Stomach (tissue), 9 donors: ENCODE results near the gene CFAP54. TPM values are rescaled to one million over a fixed set of nuclear protein-coding genes. Genes with fewer than 3 reads are reported as not detected.

Experiments
- DNase-seq, 2 donors: peaks; one replicate each; pipeline versions ENCODE4 v3.0.0 to v3.0.0-alpha.2; 2013 to 2019
- H3K27ac ChIP-seq, 5 donors: fragments of 200-600 bp in 4 of 5; sonication (generic) in 4 of 5; one replicate each; pipeline ENCODE4 v1.5.1; 2013 to 2019; ENCODE audit warnings: mild to moderate bottlenecking in 1 of 5, moderate library complexity in 1 of 5
- H3K27me3 ChIP-seq, 3 donors: fragments of 200-600 bp; sonication (generic); one replicate each; pipeline ENCODE4 v1.5.1; 2017 to 2019; ENCODE audit warnings: mixed run types in 1 of 3
- H3K36me3 ChIP-seq, 4 donors: fragments of 200-600 bp; sonication (generic); 1 replicate in 3 of 4; 2 replicates in 1 of 4; pipeline ENCODE4 v1.5.1; 2016 to 2019
- H3K4me1 ChIP-seq, 4 donors: fragments of 200-600 bp; sonication (generic); one replicate each; pipeline ENCODE4 v1.5.1; 2016 to 2019
- H3K4me3 ChIP-seq, 4 donors: fragments of 200-600 bp; sonication (generic) in 3 of 4; one replicate each; pipeline ENCODE4 v1.5.1; 2016 to 2019; ENCODE audit warnings: mild to moderate bottlenecking in 1 of 4
- H3K9me3 ChIP-seq, 4 donors: fragments of 200-600 bp; sonication (generic); one replicate each; pipeline ENCODE4 v1.5.1; 2016 to 2019
- EP300 ChIP-seq: sonication (generic); formaldehyde crosslinking; IDR thresholded peaks from one replicate; pipeline ENCODE4 v1.6.1; 2017; ENCODE audit warnings: antibody characterized with exemption
- POLR2A ChIP-seq, 4 donors: fragments of 450-650 bp; IDR thresholded peaks; one replicate each; pipeline ENCODE4 v1.6.1; 2016; ENCODE audit warnings: antibody characterized with exemption in 4 of 4, control low read depth in 2 of 4, mild to moderate bottlenecking in 1 of 4, moderate library complexity in 1 of 4
- POLR2AphosphoS5 ChIP-seq, 3 donors: sonication (generic); formaldehyde crosslinking; IDR thresholded peaks; one replicate each; pipeline ENCODE4 v1.6.1; 2016; ENCODE audit warnings: antibody characterized with exemption in 3 of 3
- WGBS, 5 donors: extraction: QIAGEN DNeasy Blood & Tissue Kit in 3 of 5; methylation state at CpG; one replicate each; pipeline versions ENCODE4 v1.1.5 to v1.1.7; 2013 to 2018; 5-methylcytosine and 5-hydroxymethylcytosine counted together
- intact Hi-C: fragments of 100-400 bp; cut with DNase I; formaldehyde crosslinking; loops from one replicate; pipeline ENCODE4 v1.15.1; 2023; ENCODE audit warnings: low total_unique reads
- polyA plus RNA-seq, 3 donors: library from polyadenylated mRNA; stranded (reverse); fragments of 200-250 nt; gene quantifications; one replicate each; pipeline ENCODE4 v1.2.3, GENCODE V29; 2013
- total RNA-seq, 5 donors: library from RNA; depleted of rRNA; stranded (reverse); fragments of >200 nt; gene quantifications; one replicate each; pipeline versions ENCODE4 v1.1.0 to v1.2.3, GENCODE V29; 2014 to 2016
- TF ChIP-seq, protein P1 (sequence below), 7 experiments: fragments of 450-650 bp in 4 of 7; fragments of 200-600 bp in 3 of 7; sonication (generic) in 3 of 7; IDR thresholded peaks; one replicate each; pipeline ENCODE4 v1.5.1; 2016 to 2019; ENCODE audit warnings: antibody characterized with exemption in 7 of 7, control low read depth in 2 of 7, mild to moderate bottlenecking in 1 of 7
- donor health status: healthy with polysubstance abuse.
- donor health status: Bipolar disorder and iron deficiency.
- donor health status: healthy.

CFAP54 gene
- total and polyA plus RNA-seq, 8 donors, result 0.08 to 36.6 (median 3.0) TPM; not detected in 2

DNA sequence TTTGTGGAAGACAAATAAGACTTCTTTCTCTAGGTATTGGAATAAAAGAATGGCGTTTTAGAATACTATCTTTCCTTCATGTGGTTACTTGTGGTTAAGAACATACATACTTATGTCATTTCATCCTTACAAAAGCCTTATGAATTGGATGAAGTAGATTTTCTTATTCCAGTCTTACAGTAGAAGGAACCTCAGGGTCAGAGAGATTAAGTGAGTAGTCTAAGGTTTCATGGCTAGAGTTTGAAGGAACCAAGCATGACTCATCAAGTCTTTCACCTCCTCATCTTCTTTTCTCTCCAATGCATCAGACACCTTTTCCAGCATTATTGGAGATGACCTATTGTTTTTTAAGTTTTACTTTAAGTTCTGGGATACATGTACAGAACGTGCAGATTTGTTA is 324.8 kb downstream of the CFAP54 start:
- peaks cover 0 to 5% (median 1%) of the 10 kb centered on the region in 4 donors for H3K9me3 ChIP-seq
- no peak overlapping the region for H3K27ac ChIP-seq
- no peaks in the 10 kb centered on the region for H3K4me1 ChIP-seq
- H3K36me3 ChIP-seq, result no peaks in the 10 kb centered on the region
- intact Hi-C loops, result no loop called here
- H3K27me3 ChIP-seq, result no peaks in the 10 kb centered on the region
- no peak overlapping the region for H3K4me3 ChIP-seq
- no peak for DNase-seq
- no peak for TF ChIP-seq EP300
- TF ChIP-seq POLR2AphosphoS5 (IDR thresholded peaks at IDR 0.05), result no peak
- TF ChIP-seq, protein P1, sequence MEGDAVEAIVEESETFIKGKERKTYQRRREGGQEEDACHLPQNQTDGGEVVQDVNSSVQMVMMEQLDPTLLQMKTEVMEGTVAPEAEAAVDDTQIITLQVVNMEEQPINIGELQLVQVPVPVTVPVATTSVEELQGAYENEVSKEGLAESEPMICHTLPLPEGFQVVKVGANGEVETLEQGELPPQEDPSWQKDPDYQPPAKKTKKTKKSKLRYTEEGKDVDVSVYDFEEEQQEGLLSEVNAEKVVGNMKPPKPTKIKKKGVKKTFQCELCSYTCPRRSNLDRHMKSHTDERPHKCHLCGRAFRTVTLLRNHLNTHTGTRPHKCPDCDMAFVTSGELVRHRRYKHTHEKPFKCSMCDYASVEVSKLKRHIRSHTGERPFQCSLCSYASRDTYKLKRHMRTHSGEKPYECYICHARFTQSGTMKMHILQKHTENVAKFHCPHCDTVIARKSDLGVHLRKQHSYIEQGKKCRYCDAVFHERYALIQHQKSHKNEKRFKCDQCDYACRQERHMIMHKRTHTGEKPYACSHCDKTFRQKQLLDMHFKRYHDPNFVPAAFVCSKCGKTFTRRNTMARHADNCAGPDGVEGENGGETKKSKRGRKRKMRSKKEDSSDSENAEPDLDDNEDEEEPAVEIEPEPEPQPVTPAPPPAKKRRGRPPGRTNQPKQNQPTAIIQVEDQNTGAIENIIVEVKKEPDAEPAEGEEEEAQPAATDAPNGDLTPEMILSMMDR (IDR thresholded peaks at IDR 0.05), result no peak
- TF ChIP-seq POLR2A (IDR thresholded peaks at IDR 0.05), result no peak
- 78 to 85% (median 82%) methylated on average over 2 of the region's 2 CpGs for WGBS, 5 donors

DNA sequence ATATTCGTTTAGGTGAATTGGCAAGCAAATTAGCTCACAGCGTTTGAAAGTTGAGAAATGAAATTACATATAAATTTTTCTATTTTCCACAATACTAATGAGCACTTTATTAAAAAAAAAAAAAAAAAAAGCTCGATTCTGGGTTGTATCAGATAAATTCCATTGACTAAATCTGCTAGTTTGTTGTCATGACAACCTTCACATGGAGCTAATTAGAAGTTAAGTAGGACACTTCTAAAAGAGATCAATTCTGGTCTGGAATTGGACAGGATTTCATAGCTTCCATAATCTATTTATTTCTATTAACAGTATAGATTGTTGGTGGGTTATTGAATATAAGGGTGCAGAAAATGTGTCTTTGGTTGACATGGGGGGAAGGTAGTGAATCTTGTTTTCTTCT is 332.2 kb downstream of the CFAP54 start:
- Histone ChIP-seq H3K4me1 (no peaks in the 10 kb centered on the region), H3K27me3 (no peaks in the 10 kb centered on the region), H3K4me3 (no peak overlapping the region), H3K27ac (no peak overlapping the region), H3K36me3 (no peaks in the 10 kb centered on the region), H3K9me3 (peaks cover 0 to 10% (median 6%) of the 10 kb centered on the region in 4 donors)
- TF ChIP-seq EP300, result no peak
- TF ChIP-seq POLR2A (IDR thresholded peaks at IDR 0.05), result no peak
- TF ChIP-seq, protein P1 (IDR thresholded peaks at IDR 0.05), result no peak
- no peak for DNase-seq
- intact Hi-C loops, result no loop called here
- WGBS, 5 donors, result 60 to 81% (median 73%) methylated on average over 3 of the region's 3 CpGs

DNA sequence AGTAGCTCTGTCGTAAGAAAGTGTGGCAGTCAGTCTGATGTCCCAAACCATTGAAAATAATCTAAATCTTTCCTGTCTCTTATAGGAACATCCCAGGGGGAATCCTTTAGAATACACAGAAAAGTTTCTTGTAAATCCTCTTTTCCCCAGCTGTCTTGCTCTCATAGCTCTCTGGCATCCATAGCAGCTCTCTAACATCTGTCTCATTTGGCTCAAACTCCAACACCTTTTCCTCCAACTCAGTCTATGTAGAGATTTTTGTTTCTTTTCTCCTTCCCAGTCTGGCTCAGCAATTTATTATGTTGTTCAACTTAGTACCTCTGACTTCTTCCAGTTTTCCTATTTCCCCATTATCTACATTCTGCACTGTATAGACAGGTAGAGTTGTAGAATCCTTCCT is 333.3 kb downstream of the CFAP54 start:
- no peaks in the 10 kb centered on the region for H3K36me3 ChIP-seq
- DNase-seq, result no peak
- no peaks in the 10 kb centered on the region for H3K27me3 ChIP-seq
- peaks cover 0 to 10% (median 6%) of the 10 kb centered on the region in 4 donors for H3K9me3 ChIP-seq
- no peak overlapping the region for H3K27ac ChIP-seq
- no peaks in the 10 kb centered on the region for H3K4me1 ChIP-seq
- TF ChIP-seq EP300, result no peak
- TF ChIP-seq, protein P1 (IDR thresholded peaks at IDR 0.05), result no peak
- intact Hi-C loops, result no loop called here
- H3K4me3 ChIP-seq, result no peak overlapping the region
- 71 to 100% (median 78%) methylated on average over 1 of the region's 1 CpG for WGBS, 5 donors

DNA sequence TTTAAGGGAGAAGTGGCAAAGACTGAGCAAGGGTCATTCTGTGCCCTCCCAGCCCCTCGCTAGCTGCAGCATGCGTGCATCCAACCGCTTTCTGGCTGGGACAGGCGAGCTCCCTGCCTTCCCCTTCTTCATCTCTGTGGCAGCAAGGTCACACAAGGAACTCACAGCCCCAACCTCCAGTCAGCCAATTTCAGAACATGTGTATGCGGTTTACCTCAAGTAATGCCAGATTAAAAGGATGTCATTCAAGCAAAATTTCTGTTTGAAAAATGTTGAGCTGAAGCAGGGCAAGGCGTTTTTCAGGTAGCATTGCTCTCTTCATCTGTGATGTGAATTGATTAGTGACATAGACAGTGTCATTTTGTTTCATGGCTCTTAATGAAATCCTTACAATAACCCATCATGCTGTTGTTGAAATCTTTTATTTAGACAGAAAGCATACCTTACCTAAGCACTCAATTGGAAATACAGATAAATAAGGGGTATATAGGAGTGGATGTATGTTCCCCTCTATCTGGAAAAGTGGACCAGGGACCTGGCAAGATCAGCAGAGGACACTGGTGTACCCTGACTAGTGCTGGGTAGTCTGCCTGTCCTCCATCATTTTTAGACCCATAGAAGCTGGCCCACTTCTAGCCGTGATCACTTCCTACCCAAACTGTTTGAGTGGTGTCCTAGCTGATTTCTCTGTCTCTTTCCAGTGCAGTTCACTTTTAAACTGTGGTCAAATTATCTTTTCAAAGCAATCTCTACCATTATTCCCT is 334.9 kb downstream of the CFAP54 start:
- Histone ChIP-seq H3K4me3 (no peak overlapping the region), H3K27me3 (no peaks in the 10 kb centered on the region), H3K27ac (no peak overlapping the region), H3K4me1 (no peaks in the 10 kb centered on the region), H3K36me3 (no peaks in the 10 kb centered on the region), H3K9me3 (peaks cover 0 to 7% (median 3%) of the 10 kb centered on the region in 4 donors)
- no peak for DNase-seq
- 82 to 91% (median 89%) methylated on average over 7 of the region's 7 CpGs for WGBS, 5 donors
- TF ChIP-seq EP300 (no peak), POLR2A (IDR thresholded peaks at IDR 0.05) (no peak), POLR2AphosphoS5 (IDR thresholded peaks at IDR 0.05) (no peak)
- TF ChIP-seq, protein P1 (IDR thresholded peaks at IDR 0.05), result no peak
- intact Hi-C loops, result no loop called here
